GM20431 (cell line): Measurements from ENCODE around the gene MBD3L4.
"Not testable (repeated sequence)": the region's sequence is repeated elsewhere in the genome, so short reads cannot be mapped to it uniquely, and the experiment has no call there.

Experiments used
- in situ Hi-C: fragments of 300-500 bp; cut with MseI, MboI; formaldehyde crosslinking; loops from one replicate; pipeline ENCODE4 v1.15.0; 2020; ENCODE audit warnings: low sequenced_read_pairs; ENCODE audit not compliant: unreplicated experiment

MBD3L4 gene

GRCh38 chr19:7052896-7053295 is 12.9 kb upstream of the MBD3L4 start:
- in situ Hi-C loops: not testable (repeated sequence)

- in situ Hi-C loops: not testable (repeated sequence)
Measured at GRCh38 chr19:7051421-7051820, 11.4 kb upstream of the MBD3L4 start.

GRCh38 chr19:7049021-7049420 is 9.0 kb upstream of the MBD3L4 start, which contains the start of gene MBD3L2:
Gene MBD3L2 (plus strand): TSS chr19:7049321. CDS start chr19:7049374, 53 bp downstream.
- in situ Hi-C loops: not testable (repeated sequence)

- in situ Hi-C loops: not testable (repeated sequence)
Measured at GRCh38 chr19:7041563-7041962, 1.6 kb upstream of the MBD3L4 start.

GRCh38 chr19:7030278-7030677 is 9.7 kb downstream of the MBD3L4 start, which contains the start of gene MBD3L5:
Gene MBD3L5 (plus strand): TSS chr19:7030578. CDS start chr19:7030612, 34 bp downstream.
- in situ Hi-C loops: not testable (repeated sequence)

GRCh38 chr19:7028790-7029189 is 11.2 kb downstream of the MBD3L4 start:
- in situ Hi-C loops: not testable (repeated sequence)

- in situ Hi-C loops: not testable (repeated sequence)
Measured at GRCh38 chr19:7021331-7021730, 18.6 kb downstream of the MBD3L4 start, which contains the start of gene MBD3L2B. Gene MBD3L2B (minus strand): TSS chr19:7021431. CDS start chr19:7021397, 34 bp downstream.

- in situ Hi-C loops: no loop called here
Measured at GRCh38 chr19:7018828-7019227, 21.2 kb downstream of the MBD3L4 start.

- in situ Hi-C loops: no loop called here
Measured at GRCh38 chr19:7013678-7014077, 26.3 kb downstream of the MBD3L4 start.

- in situ Hi-C loops: no loop called here
Measured at GRCh38 chr19:7010722-7011593, 29.0 kb downstream of the MBD3L4 start.

GRCh38 chr19:7007859-7008258 is 32.1 kb downstream of the MBD3L4 start:
- in situ Hi-C loops: no loop called here

- in situ Hi-C loops: no loop called here
Measured at GRCh38 chr19:7006135-7006704, 33.8 kb downstream of the MBD3L4 start.

- in situ Hi-C loops: no loop called here
Measured at GRCh38 chr19:7004313-7004931, 35.6 kb downstream of the MBD3L4 start.

GRCh38 chr19:7000816-7001215 is 39.2 kb downstream of the MBD3L4 start:
- in situ Hi-C loops: no loop called here

GRCh38 chr19:7000333-7000732 is 39.6 kb downstream of the MBD3L4 start:
- in situ Hi-C loops: no loop called here

GRCh38 chr19:6999933-7000332 is 40.0 kb downstream of the MBD3L4 start:
- in situ Hi-C loops: no loop called here

GRCh38 chr19:6997679-6998445 is 42.1 kb downstream of the MBD3L4 start:
- in situ Hi-C loops: no loop called here

- in situ Hi-C loops: no loop called here
Measured at GRCh38 chr19:6996810-6997209, 43.2 kb downstream of the MBD3L4 start.

GRCh38 chr19:6995054-6995453 is 44.9 kb downstream of the MBD3L4 start:
- in situ Hi-C loops: no loop called here

- in situ Hi-C loops: no loop called here
Measured at GRCh38 chr19:6988257-6988656, 51.7 kb downstream of the MBD3L4 start.
